Activated CD8-positive, alpha-beta memory T cell treated with anti-CD3 and anti-CD28 coated beads, Interleukin-2, amount 50 U/mL, for 24 hours (primary cell): ENCODE measurements around the gene TTC7B.
"Not testable (repeated sequence)": the region's sequence is repeated elsewhere in the genome, so short reads cannot be mapped to it uniquely, and the experiment has no call there.

Source experiments
- DNase-seq: peaks from one replicate; pipeline ENCODE4 v3.0.0-alpha.2; 2020; ENCODE audit errors: extremely low read depth

TTC7B gene

GRCh38 chr14:90527978-90528377, 288.3 kb downstream of the TTC7B start:
- no peak for DNase-seq

DNA sequence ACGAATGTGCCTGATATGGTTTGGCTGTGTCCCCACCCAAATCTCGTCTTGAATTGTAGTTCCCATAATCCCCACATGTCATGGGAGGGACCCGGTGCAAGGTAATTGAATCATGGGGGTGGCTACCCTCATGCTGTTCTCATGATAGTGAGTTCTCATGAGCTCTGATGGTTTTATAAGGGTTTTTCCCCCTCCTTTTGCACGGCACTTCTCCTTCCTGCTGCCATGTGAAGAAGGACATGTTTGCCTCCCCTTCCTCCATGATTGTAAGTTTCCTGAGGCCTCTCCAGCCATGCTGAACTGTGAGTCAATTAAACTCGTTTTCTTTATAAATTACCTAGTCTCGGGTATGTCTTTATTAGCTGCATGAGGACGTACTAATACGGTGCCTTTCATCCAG, 289.7 kb downstream of the TTC7B start:
- DNase-seq, result not testable (repeated sequence)

- DNase-seq, result not testable (repeated sequence)
Measured at GRCh38 chr14:90525353-90526028, 290.7 kb downstream of the TTC7B start.

- no peak for DNase-seq
Measured at GRCh38 chr14:90523961-90524875, 292.0 kb downstream of the TTC7B start.

- DNase-seq, result no peak
Measured at GRCh38 chr14:90523544-90523943, 292.7 kb downstream of the TTC7B start.

- DNase-seq, result no peak
Measured at GRCh38 chr14:90522571-90523191, 293.5 kb downstream of the TTC7B start.

DNA sequence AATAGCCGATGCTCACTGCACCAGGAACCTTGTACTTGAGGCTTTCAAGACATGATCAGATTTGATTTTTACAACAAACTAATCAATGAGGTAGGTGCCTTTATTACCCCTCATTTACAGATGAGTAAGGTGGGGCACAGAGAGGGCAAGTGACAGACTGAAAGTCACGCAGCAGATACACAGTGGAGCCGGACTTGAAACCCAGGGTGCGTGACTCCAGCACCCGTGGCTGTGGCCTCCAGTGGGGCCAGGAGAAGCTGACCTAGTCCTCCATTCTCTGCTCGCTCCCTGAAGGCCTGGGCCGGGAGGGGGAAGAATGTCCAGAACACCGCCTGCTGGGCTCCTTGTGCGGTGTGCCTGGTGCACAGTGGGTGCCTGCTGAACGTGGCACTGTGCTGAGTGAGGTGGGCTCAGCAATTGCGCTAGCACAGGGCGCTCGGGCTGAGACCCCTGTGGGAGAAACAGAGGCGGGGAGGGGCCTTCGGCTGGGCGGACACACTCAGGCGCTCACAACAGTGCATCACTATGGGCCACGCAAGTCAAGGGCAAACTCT, 294.2 kb downstream of the TTC7B start:
- DNase-seq, result no peak

- DNase-seq, result no peak
Measured at GRCh38 chr14:90521084-90521929, 294.9 kb downstream of the TTC7B start.

DNA sequence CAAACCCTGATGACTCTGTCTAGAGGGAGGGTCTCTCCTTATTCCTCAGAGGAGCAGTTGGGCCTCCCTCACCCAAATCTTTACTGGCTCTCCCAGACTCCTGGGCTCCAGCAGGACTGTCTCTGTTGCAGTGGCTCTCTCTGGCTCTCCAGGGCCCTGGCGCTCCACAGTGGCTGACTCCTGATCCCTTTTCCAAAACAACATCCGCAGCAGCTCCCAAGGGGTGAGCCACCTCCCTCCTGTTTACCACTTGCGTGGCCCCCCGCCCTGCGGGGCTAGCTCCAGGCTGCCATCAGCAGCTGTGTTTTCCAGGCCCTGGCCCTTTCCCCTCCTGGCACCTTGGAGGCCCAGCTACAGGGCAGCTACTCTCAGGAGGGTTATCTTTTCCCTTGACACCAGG, 295.9 kb downstream of the TTC7B start:
- DNase-seq, result no peak

DNA sequence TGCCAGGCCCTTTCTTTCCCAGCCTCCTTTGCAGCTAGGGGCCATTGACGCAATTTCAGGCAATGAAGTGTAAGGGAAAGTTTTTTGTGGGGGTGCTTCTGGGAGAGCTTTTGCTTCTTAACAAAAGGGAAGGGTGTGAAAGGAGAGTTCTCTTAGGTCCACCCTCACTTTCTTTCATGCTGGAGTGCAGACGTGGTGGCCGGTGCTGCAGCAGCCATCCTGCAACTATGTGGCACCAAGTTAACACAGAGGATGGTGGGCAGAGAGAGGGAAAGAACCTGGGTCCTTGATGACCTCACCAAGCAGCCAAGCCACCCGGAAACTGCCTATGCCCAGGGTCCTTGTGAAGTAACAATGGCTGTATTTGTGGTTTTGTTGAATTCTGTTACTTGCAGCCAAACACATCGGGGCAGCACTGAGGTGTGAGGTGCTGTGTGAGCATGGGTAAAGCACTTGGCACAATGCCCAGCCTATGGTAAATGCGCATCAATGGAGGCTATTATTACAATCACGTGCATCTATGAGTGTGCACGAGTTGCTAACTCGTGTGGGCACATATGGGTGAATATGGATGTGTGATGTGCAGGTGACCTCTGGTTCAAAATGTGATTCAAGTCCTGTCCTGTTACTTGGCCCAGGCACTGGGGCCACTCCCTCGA, 296.8 kb downstream of the TTC7B start:
- no peak for DNase-seq

GRCh38 chr14:90518941-90519256, 297.3 kb downstream of the TTC7B start:
- DNase-seq, result peak; percentile 15

GRCh38 chr14:90518069-90518940, 297.9 kb downstream of the TTC7B start:
- DNase-seq, result no peak

- DNase-seq, result no peak
Measured at GRCh38 chr14:90517076-90517841, 299.0 kb downstream of the TTC7B start.

GRCh38 chr14:90514566-90514965, 301.7 kb downstream of the TTC7B start:
- DNase-seq, result no peak

DNA sequence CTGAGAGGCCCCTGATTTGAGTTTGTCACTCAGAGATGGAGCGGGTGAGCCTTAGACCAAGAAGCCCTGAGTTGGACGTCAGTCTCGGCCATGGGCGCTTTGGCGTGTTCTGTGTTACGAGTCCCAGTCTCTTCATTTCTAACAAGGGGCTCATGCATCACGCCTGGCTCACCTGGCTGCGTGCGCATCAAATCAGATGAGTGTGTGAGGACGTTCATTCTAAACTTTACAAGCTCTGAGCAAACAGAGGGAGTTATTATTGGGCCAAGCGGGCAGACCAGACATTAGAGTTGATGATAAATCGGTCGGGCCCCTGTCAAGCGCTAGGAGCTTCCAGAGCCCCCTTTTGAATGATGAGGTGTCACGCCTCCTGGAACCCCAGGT, 302.2 kb downstream of the TTC7B start:
- DNase-seq, result no peak

GRCh38 chr14:90513161-90514014, 302.8 kb downstream of the TTC7B start:
- no peak for DNase-seq

DNA sequence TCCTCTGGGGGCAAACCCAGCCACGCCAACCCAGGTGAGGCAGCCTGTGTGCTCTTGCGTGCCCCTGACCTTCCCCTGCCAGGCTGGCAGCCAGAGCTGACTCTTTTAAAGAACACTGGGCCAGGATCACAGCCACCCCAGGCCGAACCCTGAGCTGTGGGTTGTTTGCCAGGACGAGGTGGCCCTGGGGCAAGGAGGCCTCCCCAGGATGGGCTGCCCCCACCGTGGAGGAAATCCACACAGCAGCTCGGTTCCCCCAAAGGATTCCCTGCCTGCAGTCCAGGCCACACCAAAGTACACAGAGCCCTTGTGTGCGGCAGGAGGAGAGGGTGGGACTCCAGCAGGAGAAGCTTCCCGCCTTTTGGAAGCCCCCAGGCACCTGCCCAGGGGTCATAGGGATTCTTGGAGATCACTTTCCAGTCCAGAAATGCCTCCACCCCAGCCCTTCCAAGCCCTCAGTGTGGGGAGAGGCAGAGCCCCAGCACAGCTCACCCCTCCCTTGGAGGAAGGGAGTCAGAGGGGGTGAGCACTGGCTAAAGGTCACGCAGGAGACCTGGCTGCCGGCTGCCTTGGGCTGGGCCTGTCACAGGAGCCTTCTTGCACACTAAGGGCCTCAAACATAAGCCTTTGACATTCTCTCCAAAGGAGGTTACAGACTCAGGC, 303.8 kb downstream of the TTC7B start:
- DNase-seq, result no peak
